ENCODE data around the gene FSTL4.

FSTL4 gene

GRCh38 chr5:133361922-133362321, 250.4 kb downstream of the FSTL4 start:
- DNase-seq, result no peak

DNA sequence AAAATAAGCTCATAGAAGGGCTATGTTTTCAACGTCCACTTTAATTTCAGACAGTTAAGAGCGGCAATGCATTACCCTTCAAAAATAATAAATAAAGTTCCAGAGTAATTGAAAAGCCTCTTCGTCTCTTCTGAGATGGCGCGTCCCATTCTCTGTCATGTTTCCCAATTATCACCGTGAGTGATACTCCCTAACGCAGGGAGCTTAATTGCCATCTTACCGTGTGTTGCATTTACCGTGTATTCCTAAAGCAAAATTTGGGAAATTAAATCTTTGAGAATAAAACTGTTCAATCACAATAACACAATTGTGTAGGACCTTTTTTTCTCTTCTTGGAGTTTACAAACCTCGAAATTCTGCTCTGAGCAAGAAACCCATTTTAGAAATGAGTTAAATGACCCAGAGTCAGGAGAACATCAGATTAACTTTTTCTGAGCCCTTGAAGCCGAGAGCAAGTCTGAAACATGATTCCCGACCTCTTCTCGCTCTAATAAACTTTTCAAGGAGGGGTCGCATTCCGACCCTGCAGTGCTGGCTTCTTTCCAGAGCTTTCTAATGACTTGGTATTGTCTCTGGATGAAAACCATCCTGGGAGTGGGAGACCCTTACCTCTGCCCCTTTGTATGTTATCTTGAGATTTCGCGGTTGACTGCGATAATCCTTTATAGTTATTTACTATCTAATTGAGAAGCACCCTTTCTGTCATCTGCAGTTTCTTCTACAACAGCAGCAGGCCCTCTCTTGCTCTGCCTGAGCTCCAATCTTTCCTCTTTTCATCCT, 251.5 kb downstream of the FSTL4 start:
- no peak for DNase-seq

DNA sequence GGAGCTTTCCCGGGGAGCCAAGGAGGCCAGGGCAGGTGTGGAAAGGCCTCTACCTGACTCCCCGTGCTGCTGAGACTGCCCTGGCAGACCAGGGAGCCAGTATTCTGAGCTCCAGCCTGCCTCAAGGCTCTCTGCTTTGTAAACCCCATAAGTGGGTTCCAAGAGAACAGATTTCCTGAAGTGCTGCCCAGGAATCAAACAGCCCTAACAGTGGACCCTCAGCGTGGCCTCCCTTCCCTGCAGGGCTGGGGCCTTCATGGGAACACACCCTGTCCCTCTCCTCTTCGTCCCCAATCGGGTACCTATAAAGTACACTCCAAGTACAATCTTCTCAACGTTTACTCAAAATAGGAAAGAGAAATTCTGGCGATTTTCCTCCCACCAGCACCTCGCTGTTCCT, 252.5 kb downstream of the FSTL4 start:
- no peak for DNase-seq

- no peak for DNase-seq
Measured at GRCh38 chr5:133358271-133358670, 254.1 kb downstream of the FSTL4 start.

DNA sequence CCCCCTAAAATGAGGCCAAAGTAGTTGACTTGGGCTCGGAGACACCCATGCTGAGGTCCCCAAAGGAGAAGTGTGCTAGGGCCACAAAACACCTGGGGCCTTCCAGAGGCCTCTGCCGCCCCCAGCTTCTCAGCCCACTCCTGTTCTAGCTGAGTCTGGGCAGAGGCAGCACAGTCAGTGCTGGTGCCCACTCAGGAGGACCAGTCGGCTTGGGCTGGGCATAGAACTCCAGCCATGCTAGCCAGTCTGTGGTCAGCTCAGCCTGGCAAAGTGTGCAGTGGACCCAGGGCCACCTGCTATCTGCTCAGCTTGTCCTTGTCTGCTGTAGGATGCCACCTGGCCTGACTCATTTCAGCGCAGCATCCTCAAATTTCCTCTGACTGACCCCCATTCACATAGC, 254.6 kb downstream of the FSTL4 start:
- no peak for DNase-seq

- DNase-seq, result no peak
Measured at GRCh38 chr5:133356984-133357421, 255.3 kb downstream of the FSTL4 start.

GRCh38 chr5:133356396-133356983, 255.9 kb downstream of the FSTL4 start:
- DNase-seq, result no peak

DNA sequence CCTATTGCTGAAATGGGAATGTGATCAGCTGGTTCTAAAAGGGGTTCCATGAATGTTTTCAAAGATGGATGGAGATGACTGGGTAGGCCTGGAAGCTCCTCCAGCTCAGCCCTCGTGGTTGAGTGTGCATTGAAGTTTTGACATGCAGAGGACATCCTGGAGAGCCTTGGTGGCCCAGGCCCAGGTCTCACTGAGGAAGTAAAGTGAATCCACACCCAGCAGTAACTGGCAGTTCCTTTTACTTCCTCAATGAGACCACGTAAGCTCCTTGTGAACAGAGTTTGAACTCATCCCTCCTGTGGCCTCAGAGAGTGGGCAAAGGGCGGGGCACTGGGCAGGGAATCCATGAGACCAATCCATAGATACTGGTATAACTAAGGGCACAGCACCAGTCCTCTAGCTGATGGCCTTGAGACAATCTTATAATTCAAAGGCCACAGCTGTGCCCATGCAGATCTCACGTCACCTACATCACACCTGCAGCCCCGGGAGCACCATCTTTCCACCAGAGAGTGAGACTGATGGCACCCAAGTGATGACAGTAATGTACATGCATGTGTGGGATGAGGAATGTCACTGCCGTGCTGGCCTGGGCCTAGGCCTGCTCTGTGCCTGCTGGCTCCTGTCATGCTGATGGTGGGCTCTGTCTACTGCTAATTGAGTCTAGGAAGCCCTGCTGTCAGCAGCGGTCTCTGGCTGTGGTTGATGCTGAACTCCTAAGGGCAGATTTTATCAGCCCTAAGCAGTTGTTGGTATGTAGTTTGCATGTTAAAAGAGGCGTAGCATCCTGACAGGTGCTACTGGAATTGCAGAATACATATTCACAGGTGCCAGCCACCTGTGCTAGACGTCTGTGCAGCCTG, 257.8 kb downstream of the FSTL4 start:
- DNase-seq, result no peak

DNA sequence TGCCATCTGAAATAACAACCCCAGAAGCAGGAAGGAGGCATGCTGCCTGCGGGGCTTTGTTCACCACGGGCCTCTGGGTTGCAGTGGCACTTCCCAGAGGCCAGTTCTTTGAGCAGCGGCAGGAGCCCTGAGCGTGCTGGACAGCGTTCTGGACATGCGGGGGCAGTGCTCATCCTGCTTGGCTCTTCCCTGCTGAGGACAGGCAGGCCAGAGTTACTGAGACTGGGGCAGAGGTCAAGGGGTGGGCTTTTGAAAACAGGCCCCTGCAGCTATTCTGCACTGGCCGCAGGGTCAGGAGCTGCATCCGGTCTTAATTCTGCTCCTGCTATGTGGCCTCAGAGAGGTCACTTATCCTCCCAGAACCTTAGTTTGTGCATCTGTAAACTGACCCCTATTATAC, 258.6 kb downstream of the FSTL4 start:
- DNase-seq, result no peak

GRCh38 chr5:133348406-133348805, 263.9 kb downstream of the FSTL4 start:
- no peak for DNase-seq

GRCh38 chr5:133347039-133347438, 265.3 kb downstream of the FSTL4 start:
- no peak for DNase-seq

GRCh38 chr5:133344266-133344665, 268.1 kb downstream of the FSTL4 start:
- no peak for DNase-seq

GRCh38 chr5:133343196-133343595, 269.1 kb downstream of the FSTL4 start:
- no peak for DNase-seq

GRCh38 chr5:133341915-133342710, 270.2 kb downstream of the FSTL4 start:
- no peak for DNase-seq

GRCh38 chr5:133341296-133341695, 271.0 kb downstream of the FSTL4 start:
- DNase-seq, result no peak

GRCh38 chr5:133340822-133341221, 271.5 kb downstream of the FSTL4 start:
- DNase-seq, result no peak

DNA sequence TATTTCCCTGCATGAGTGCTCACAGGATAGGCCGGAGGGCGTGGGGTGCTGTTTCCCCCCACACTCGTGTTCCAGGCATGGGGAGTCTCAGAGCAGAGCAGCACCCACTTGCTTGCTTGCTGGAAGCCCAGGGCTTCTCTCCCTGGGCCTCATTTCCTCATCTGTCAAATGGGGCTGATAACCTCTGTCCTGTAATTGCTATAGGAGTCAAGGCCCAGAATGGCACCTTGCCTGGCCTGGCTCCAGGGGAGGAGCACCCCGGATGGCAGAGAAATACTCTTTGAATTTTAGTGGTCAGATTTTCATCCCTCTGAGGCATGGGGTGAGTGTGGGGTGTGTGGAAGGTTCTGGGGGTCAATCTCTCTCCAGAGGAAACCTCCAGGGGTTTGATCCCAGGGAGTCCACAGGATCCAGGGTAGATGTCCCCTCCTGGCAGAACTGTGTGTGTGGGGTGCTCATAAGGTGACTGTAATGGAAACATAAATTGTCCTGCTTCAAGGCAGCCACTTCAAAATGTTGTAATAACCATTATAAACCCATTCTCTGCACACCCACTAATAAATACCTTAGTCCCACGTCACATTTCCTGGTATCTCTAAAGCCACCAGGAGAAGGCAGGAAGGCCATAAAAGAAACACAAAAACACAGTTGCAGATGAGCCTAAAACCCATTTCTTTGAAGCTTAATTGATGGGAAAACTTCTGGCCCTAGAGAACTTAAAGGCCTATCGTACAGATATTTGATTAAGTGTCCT, 272.2 kb downstream of the FSTL4 start:
- no peak for DNase-seq

DNA sequence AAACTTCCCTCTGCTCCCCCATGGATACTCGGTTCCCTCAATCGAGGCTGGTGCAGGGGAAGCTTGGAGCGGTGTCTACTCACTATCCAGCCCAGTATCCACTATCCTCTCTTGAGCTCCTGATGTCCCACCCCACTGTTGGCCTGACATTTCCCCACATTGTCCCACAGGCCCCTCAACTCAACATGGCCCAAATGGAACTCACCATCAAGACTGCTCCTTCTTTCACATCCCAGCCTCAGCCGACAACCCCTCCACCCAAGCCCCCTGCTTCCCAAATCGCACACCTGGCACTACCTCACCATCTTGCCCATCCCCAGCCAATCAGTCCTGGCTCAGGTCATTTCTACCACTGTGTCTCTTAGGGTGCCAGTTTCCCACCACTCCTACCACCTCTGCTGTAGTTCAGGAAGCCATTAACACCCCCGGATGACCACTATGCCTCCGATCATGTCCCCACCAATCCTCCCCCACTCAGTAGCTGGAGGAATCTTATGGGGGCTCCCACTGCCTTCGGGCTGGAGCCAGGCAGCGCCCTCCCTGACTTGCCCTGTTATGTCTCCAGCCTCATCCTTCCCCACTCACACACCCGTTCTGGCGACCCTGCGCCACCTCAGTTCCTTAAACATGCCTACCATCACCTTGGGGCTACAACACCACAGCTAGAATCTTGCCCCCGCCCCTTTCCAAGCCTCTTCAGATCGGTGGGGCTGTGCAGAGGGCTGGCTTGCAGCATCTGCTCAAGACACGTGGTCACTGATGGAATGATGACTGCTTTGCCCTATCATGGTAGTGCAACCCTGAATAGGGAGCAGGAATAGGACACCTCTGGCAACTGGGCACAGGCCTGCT, 273.6 kb downstream of the FSTL4 start:
- no peak for DNase-seq

- DNase-seq, result no peak
Measured at GRCh38 chr5:133337795-133338445, 274.4 kb downstream of the FSTL4 start.

DNA sequence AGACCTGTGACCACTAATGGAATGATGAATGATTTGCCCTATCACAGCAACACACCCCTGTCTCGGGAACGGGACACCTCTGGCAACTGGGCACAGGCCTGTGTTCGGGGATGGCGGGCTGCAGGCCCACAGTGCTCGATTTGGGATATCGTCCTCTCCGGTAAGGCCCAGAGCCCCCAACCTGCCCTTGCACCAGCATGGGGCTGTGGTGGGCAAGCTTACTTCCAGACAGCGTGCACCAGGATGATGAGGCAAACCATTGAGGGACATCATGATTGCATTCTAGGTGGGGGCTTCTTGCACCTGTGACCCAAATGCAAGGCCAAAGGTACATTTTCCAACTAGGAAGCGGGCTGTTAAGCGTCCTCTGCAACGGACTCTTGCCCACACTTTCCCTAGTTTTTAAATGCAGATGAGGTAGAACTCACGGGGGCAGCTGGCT, 275.4 kb downstream of the FSTL4 start:
- DNase-seq, result no peak

All from cortex of kidney (tissue), 1 donor.